GM12878 (cell line): ENCODE results near the gene PAX7. TPM values are rescaled to one million over a fixed set of nuclear protein-coding genes. Genes with fewer than 3 reads are reported as not detected.

Experiments used
- ATAC-seq: fragments of 200-7000 bp; cut with Tn5 transposase; 3 replicates; pipeline ENCODE4 v1.9.1; 2020; ENCODE audit warnings: mild to moderate bottlenecking, moderate library complexity
- BruUV-seq: library from RNA; stranded (reverse); fragments of 400-500 nt; replicated peaks from 2 replicates; lab custom pipeline; 2021; lab: Mats Ljungman, UMichigan
- CTCF ChIA-PET: fragments of 300-600 bp; sonication (Branson Sonifier 250); formaldehyde crosslinking; extraction: SDS; loops from one replicate; lab custom pipeline; 2021; ENCODE audit warnings: inconsistent platforms; lab: Yijun Ruan, JAX
- POLR2A ChIA-PET: fragments of 350-600 bp; formaldehyde crosslinking; extraction: SDS; loops from one replicate; lab custom pipeline; 2021; ENCODE audit warnings: inconsistent platforms; lab: Charles Lee
- RAD21 ChIA-PET: fragments of 300-600 bp; sonication (Branson Sonifier 250); formaldehyde crosslinking; loops from one replicate; lab custom pipeline; 2023; ENCODE audit warnings: antibody characterized with exemption; ENCODE audit not compliant: unreplicated experiment; lab: Charles Lee
- SMC1A ChIA-PET: fragments of 300-600 bp; sonication (Branson Sonifier 250); formaldehyde crosslinking; loops from one replicate; lab custom pipeline; 2023; ENCODE audit not compliant: unreplicated experiment, uncharacterized antibody; lab: Charles Lee
- DNase-seq: peaks from one replicate; pipeline ENCODE4 v3.0.0-alpha.2; 2011; ENCODE audit warnings: low read depth, low spot score
- FAIRE-seq: peaks from 3 replicates; lab custom pipeline; 2011; peaks lifted over from hg19 to GRCh38; lab: Jason Lieb, UNC
- H2AFZ ChIP-seq: 2 replicates; pipeline ENCODE4 v1.6.0; 2011; ENCODE audit warnings: low read depth, low read length, control low read depth; ENCODE audit not compliant: control insufficient read depth
- H3K27ac ChIP-seq: 2 replicates; pipeline ENCODE4 v1.5.1; 2011; ENCODE audit warnings: control low read depth; ENCODE audit not compliant: control insufficient read depth, insufficient read depth
- H3K27me3 ChIP-seq, 2 experiments: replicated peaks in 1 of 2; 2 replicates each; pipeline versions ENCODE4 v1.6.0 to v1.6.1; 2011; ENCODE audit warnings: low read length in 1 of 2; ENCODE audit not compliant: control insufficient read depth in 2 of 2, insufficient read depth in 2 of 2
- H3K36me3 ChIP-seq, 2 experiments: 2 replicates each; pipeline ENCODE4 v1.5.1; 2011; ENCODE audit warnings: low read length in 1 of 2; ENCODE audit not compliant: control insufficient read depth in 2 of 2, insufficient read depth in 2 of 2
- H3K4me1 ChIP-seq: 2 replicates; pipeline ENCODE4 v1.6.1; 2011; ENCODE audit warnings: mild to moderate bottlenecking, low read length, moderate library complexity, mixed read lengths; ENCODE audit not compliant: control insufficient read depth, insufficient read depth
- H3K4me2 ChIP-seq: 2 replicates; pipeline ENCODE4 v1.6.0; 2011; ENCODE audit warnings: control low read depth; ENCODE audit not compliant: control insufficient read depth, insufficient read depth
- H3K4me3 ChIP-seq: fragments of 200-600 bp; sonication (generic); 2 replicates; pipeline ENCODE4 v1.5.1; 2016
- H3K79me2 ChIP-seq: 2 replicates; pipeline ENCODE4 v1.6.0; 2011; ENCODE audit warnings: low read length; ENCODE audit not compliant: control insufficient read depth, insufficient read depth
- H3K9ac ChIP-seq: 2 replicates; pipeline ENCODE4 v1.8.0; 2011; ENCODE audit warnings: low read length, control low read depth, mixed read lengths; ENCODE audit not compliant: control insufficient read depth, insufficient read depth
- H3K9me3 ChIP-seq: replicated peaks from 3 replicates; pipeline ENCODE4 v1.5.1; 2011; ENCODE audit warnings: mild to moderate bottlenecking, low read length; ENCODE audit not compliant: control insufficient read depth, insufficient read depth
- H4K20me1 ChIP-seq: 2 replicates; pipeline ENCODE4 v1.6.0; 2011; ENCODE audit not compliant: control insufficient read depth, insufficient read depth
- EP300 ChIP-seq, 2 experiments: fragments of 150-350 bp in 1 of 2; IDR thresholded peaks; 2 replicates each; pipeline ENCODE4 v1.6.1; 2011 to 2012; ENCODE audit warnings: low read depth in 2 of 2, low read length in 2 of 2, borderline replicate concordance in 1 of 2, improper control_type of control experiment in 1 of 2, inconsistent platforms in 1 of 2; ENCODE audit not compliant: control insufficient read depth in 1 of 2
- HDAC2 ChIP-seq: fragments of 200-600 bp; sonication (generic); IDR thresholded peaks from 2 replicates; pipeline ENCODE4 v1.6.1; 2017
- MEF2A ChIP-seq: IDR thresholded peaks from 2 replicates; pipeline ENCODE4 v1.6.1; 2011; ENCODE audit warnings: low read depth, mild to moderate bottlenecking, low read length, moderate library complexity; ENCODE audit not compliant: insufficient read depth
- NFIC ChIP-seq: IDR thresholded peaks from 2 replicates; pipeline ENCODE4 v1.6.1; 2012; ENCODE audit warnings: low read depth, mild to moderate bottlenecking, inconsistent platforms, low read length, moderate library complexity
- POLR2A ChIP-seq: IDR thresholded peaks from 2 replicates; pipeline ENCODE4 v1.6.1; 2011; ENCODE audit warnings: low read depth, mild to moderate bottlenecking, low read length
- POU2F2 ChIP-seq: IDR thresholded peaks from 3 replicates; pipeline ENCODE4 v1.6.1; 2011; ENCODE audit warnings: low read depth, mild to moderate bottlenecking, low read length, borderline replicate concordance
- TAF1 ChIP-seq: IDR thresholded peaks from 2 replicates; pipeline ENCODE4 v1.6.1; 2011; ENCODE audit warnings: mild to moderate bottlenecking, low read depth, low read length, borderline replicate concordance
- YY1 ChIP-seq: IDR thresholded peaks from 2 replicates; pipeline ENCODE4 v1.6.1; 2011; ENCODE audit warnings: low read depth, mild to moderate bottlenecking, low read length
- ZNF384 ChIP-seq: IDR thresholded peaks from 2 replicates; pipeline ENCODE4 v1.6.1; 2012; ENCODE audit warnings: low read depth, mild to moderate bottlenecking, low read length, improper control_type of control experiment, borderline replicate concordance
- WGBS: methylation state at CpG from one replicate; pipeline ENCODE4 v1.1.6; 2016; ENCODE audit warnings: low lambda C conversion rate; ENCODE audit not compliant: insufficient replicate concordance, insufficient coverage; ENCODE audit errors: missing lambda C conversion rate; 5-methylcytosine and 5-hydroxymethylcytosine counted together
- in situ Hi-C: fragments of 300-500 bp; cut with MboI; formaldehyde crosslinking; loops from 9 replicates; pipeline ENCODE4 v1.14.3; 2018; ENCODE audit warnings: mixed read lengths
- intact Hi-C: fragments of 100-400 bp; cut with micrococcal nuclease; formaldehyde crosslinking; loops from one replicate; pipeline ENCODE4 v1.14.2; 2022; ENCODE audit not compliant: unreplicated experiment
- polyA plus RNA-seq, 11 experiments: library from polyadenylated mRNA; depleted of rRNA in 4 of 11; unstranded in 6 of 11; stranded (reverse) in 5 of 11; fragments of >200 nt; fragmentation: Nextera tagmentation in 4 of 11; fragmentation: Illumina TruSeq in 1 of 11; extraction: Ambion mirVana in 4 of 11; extraction: Trizol in 1 of 11; gene quantifications; 1 replicate in 1 of 11; 2 replicates in 10 of 11; pipeline versions ENCODE4 v1.2.1 to v1.2.3, GENCODE V29; 2011 to 2016; ENCODE audit warnings: inconsistent platforms in 2 of 11, missing spikeins in 2 of 11, low read depth in 1 of 11
- total RNA-seq, 4 experiments: library from RNA; depleted of rRNA in 3 of 4; stranded (reverse); fragments of >200 nt in 3 of 4; fragmentation: Illumina TruSeq in 1 of 4; extraction: Trizol in 1 of 4; gene quantifications; 2 replicates each; pipeline versions ENCODE4 v1.2.1 to v1.2.3, GENCODE V29; 2013 to 2021
- TF ChIP-seq, protein P1 (sequence below): fragments of 450-650 bp; formaldehyde crosslinking; IDR thresholded peaks from 2 replicates; pipeline ENCODE4 v1.4.0; 2020; ENCODE audit warnings: mild to moderate bottlenecking, moderate library complexity
- TF ChIP-seq, protein P2 (sequence below), 3 experiments: IDR thresholded peaks in 2 of 3; conservative IDR thresholded peaks in 1 of 3; 2 replicates each; pipeline ENCODE4 v1.5.1; 2011; ENCODE audit warnings: low read depth in 3 of 3, low read length in 3 of 3, mild to moderate bottlenecking in 3 of 3, control low read depth in 2 of 3, moderate library complexity in 2 of 3, inconsistent platforms in 1 of 3, mixed read lengths in 1 of 3; ENCODE audit not compliant: control insufficient read depth in 2 of 3, insufficient read depth in 1 of 3; ENCODE audit errors: extremely low read depth in 1 of 3

Gene PAX7
- total and polyA plus RNA-seq, 10 of the 15 experiments (the other 5 are each of a cell fraction or from before 2014, with no cell fraction given) = not detected

DNA sequence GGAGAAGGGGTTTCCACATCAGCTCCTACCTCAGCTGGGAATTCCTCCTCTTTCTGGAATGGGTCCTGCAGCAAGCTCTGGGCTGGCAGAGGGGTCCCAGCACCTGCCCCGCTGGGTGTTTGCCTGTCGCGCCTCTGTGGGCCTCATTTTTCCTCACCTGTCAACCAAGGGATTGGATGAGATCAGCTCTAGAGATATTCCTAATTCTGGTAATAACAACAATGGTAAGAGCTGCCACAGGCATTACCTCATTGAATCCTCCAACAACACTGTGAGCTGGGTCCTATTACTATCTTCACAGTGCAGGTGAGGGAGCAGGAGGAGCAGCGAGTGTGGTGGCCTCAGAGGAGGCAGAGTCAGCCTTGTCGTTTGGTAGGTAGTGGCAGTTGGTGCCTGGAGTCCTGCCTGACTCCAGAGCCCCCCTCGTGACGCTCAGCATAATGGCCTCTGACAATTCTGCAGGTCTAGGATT lies 23.3 kb upstream of the PAX7 start (continued):
- TF ChIP-seq POU2F2 = no peak
- no peak for TF ChIP-seq POLR2A
- TF ChIP-seq ZNF384 = no peak
- no peak for TF ChIP-seq YY1
- no peak for TF ChIP-seq MEF2A
- no peak for TF ChIP-seq HDAC2
- TF ChIP-seq EP300 (IDR thresholded peaks at IDR 0.05; ENCODE audit: borderline replicate concordance in 1 of 2, control insufficient read depth in 1 of 2, low read depth in 2 of 2, low read length in 2 of 2) = no peak
- TF ChIP-seq TAF1 = no peak
- TF ChIP-seq, protein P1, sequence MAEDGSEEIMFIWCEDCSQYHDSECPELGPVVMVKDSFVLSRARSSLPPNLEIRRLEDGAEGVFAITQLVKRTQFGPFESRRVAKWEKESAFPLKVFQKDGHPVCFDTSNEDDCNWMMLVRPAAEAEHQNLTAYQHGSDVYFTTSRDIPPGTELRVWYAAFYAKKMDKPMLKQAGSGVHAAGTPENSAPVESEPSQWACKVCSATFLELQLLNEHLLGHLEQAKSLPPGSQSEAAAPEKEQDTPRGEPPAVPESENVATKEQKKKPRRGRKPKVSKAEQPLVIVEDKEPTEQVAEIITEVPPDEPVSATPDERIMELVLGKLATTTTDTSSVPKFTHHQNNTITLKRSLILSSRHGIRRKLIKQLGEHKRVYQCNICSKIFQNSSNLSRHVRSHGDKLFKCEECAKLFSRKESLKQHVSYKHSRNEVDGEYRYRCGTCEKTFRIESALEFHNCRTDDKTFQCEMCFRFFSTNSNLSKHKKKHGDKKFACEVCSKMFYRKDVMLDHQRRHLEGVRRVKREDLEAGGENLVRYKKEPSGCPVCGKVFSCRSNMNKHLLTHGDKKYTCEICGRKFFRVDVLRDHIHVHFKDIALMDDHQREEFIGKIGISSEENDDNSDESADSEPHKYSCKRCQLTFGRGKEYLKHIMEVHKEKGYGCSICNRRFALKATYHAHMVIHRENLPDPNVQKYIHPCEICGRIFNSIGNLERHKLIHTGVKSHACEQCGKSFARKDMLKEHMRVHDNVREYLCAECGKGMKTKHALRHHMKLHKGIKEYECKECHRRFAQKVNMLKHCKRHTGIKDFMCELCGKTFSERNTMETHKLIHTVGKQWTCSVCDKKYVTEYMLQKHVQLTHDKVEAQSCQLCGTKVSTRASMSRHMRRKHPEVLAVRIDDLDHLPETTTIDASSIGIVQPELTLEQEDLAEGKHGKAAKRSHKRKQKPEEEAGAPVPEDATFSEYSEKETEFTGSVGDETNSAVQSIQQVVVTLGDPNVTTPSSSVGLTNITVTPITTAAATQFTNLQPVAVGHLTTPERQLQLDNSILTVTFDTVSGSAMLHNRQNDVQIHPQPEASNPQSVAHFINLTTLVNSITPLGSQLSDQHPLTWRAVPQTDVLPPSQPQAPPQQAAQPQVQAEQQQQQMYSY (CRISPR knock-in tag) = no peak
- TF ChIP-seq NFIC = no peak

DNA sequence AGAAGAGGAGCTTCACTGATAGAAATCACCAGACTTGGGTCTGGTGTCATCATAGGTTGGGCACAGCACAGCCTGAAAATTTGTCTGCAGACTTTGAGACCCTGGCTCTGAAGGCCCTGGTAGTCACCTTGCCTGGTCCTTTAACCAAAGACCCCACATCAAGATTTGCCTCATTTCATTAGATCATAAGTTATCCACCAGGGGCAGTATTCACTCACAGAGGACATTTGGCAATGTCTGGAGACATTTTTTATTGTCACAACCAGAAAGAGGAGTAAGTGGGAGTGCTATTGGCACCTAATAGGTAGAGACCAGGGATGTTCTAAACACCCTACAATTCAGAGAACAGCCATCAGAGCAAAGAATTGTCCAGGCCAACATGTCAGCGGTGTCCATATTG lies 22.1 kb upstream of the PAX7 start:
- ATAC-seq (no peak), FAIRE-seq (no peak)
- Histone ChIP-seq H3K27me3 (no peaks in the 10 kb centered on the region; a peak in 1 of 4 replicates), H4K20me1 (no peaks in the 10 kb centered on the region), H3K36me3 (no peaks in the 10 kb centered on the region)
- intact Hi-C loops = no loop called here
- TF ChIP-seq, protein P2, sequence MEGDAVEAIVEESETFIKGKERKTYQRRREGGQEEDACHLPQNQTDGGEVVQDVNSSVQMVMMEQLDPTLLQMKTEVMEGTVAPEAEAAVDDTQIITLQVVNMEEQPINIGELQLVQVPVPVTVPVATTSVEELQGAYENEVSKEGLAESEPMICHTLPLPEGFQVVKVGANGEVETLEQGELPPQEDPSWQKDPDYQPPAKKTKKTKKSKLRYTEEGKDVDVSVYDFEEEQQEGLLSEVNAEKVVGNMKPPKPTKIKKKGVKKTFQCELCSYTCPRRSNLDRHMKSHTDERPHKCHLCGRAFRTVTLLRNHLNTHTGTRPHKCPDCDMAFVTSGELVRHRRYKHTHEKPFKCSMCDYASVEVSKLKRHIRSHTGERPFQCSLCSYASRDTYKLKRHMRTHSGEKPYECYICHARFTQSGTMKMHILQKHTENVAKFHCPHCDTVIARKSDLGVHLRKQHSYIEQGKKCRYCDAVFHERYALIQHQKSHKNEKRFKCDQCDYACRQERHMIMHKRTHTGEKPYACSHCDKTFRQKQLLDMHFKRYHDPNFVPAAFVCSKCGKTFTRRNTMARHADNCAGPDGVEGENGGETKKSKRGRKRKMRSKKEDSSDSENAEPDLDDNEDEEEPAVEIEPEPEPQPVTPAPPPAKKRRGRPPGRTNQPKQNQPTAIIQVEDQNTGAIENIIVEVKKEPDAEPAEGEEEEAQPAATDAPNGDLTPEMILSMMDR (IDR thresholded peaks at IDR 0.05 in 2 of 3, conservative IDR thresholded peaks at IDR 0.05 in 1 of 3; ENCODE audit: control insufficient read depth in 2 of 3, extremely low read depth in 1 of 3, insufficient read depth in 1 of 3, low read depth in 3 of 3, low read length in 3 of 3) = 0 out of 6 replicates have a peak, but pooled peaks of 1 of the 3 experiments have one; percentile 9
- TF ChIP-seq YY1 = no peak
- TF ChIP-seq, all 136 proteins: peak for 1
- ChIA-PET SMC1A (no interaction called here), RAD21 (no interaction called here), POLR2A (no interaction called here), CTCF (interaction anchor here (1.0 to 1.3 kb wide), 2 partner anchors 25 to 27 kb away, joined by 3 to 4 read pairs; no protein-coding TSS in a partner anchor)
- 76% methylated on average over 1 of the region's 1 CpG for WGBS
- Histone ChIP-seq H3K4me3 (no peak overlapping the region), H2AFZ (no peak overlapping the region), H3K9me3 (no peaks in the 10 kb centered on the region), H3K4me2 (no peak overlapping the region), H3K27ac (no peak overlapping the region), H3K4me1 (no peaks in the 10 kb centered on the region), H3K9ac (no peak overlapping the region), H3K79me2 (no peaks in the 10 kb centered on the region)
- in situ Hi-C loops = no loop called here
- DNase-seq = no peak
- no TSS peak for BruUV-seq
